IMR-90 (cell line): ENCODE measurements around the gene KCNMB2. TPM values are rescaled to one million over a fixed set of nuclear protein-coding genes. Genes with fewer than 3 reads are reported as not detected.

Experiments used
- ATAC-seq: fragments of 200-7000 bp; cut with Tn5 transposase; 2 replicates; pipeline ENCODE4 v1.9.1; 2020; ENCODE audit warnings: low read depth, mild to moderate bottlenecking, moderate library complexity
- BruUV-seq: library from RNA; stranded (reverse); fragments of 400-500 nt; replicated peaks from 2 replicates; lab custom pipeline; 2021; lab: Mats Ljungman, UMichigan
- CTCF ChIA-PET: fragments of 300-600 bp; formaldehyde crosslinking; extraction: SDS; loops from one replicate; lab custom pipeline; 2021; ENCODE audit warnings: antibody characterized with exemption; lab: Yijun Ruan, JAX
- POLR2A ChIA-PET: fragments of 300-600 bp; sonication (Branson Sonifier 250); formaldehyde crosslinking; loops from one replicate; lab custom pipeline; 2022; ENCODE audit warnings: antibody characterized with exemption; ENCODE audit not compliant: unreplicated experiment; lab: Charles Lee
- DNase-seq: peaks from one replicate; pipeline ENCODE4 v3.0.0; 2013
- H2AFZ ChIP-seq: replicated peaks from 2 replicates; pipeline ENCODE3; 2013; ENCODE audit warnings: low read length, mild to moderate bottlenecking; ENCODE audit not compliant: poor library complexity
- H2AK5ac ChIP-seq: 2 replicates; pipeline ENCODE4 v1.6.1; 2013; ENCODE audit warnings: low read depth, low read length, inconsistent platforms
- H2AK9ac ChIP-seq: replicated peaks from 2 replicates; pipeline ENCODE3; 2013; ENCODE audit warnings: mild to moderate bottlenecking, low read depth, low read length, moderate library complexity; ENCODE audit not compliant: poor library complexity
- H2BK120ac ChIP-seq: 2 replicates; pipeline ENCODE4 v1.6.1; 2013; ENCODE audit warnings: low read depth, low read length, inconsistent platforms
- H2BK15ac ChIP-seq: 3 replicates; pipeline ENCODE4 v1.6.1; 2013; ENCODE audit warnings: low read depth, low read length, inconsistent platforms
- H2BK20ac ChIP-seq: 2 replicates; pipeline ENCODE4 v1.6.1; 2013; ENCODE audit warnings: low read depth, mild to moderate bottlenecking, inconsistent platforms, low read length, moderate library complexity
- H2BK5ac ChIP-seq: 2 replicates; pipeline ENCODE4 v1.6.1; 2013; ENCODE audit warnings: mild to moderate bottlenecking, low read depth, low read length, inconsistent platforms; ENCODE audit not compliant: poor library complexity, severe bottlenecking
- H3K14ac ChIP-seq: replicated peaks from 2 replicates; pipeline ENCODE4 v1.6.1; 2013; ENCODE audit warnings: low read depth, low read length, inconsistent platforms
- H3K18ac ChIP-seq: 2 replicates; pipeline ENCODE4 v1.6.1; 2013; ENCODE audit warnings: low read depth, low read length, control low read depth
- H3K23ac ChIP-seq: 2 replicates; pipeline ENCODE4 v1.6.1; 2013; ENCODE audit warnings: low read depth, low read length, inconsistent platforms
- H3K27ac ChIP-seq: 2 replicates; pipeline ENCODE4 v1.5.1; 2013; ENCODE audit warnings: mild to moderate bottlenecking, control low read depth, low read length; ENCODE audit not compliant: insufficient read depth
- H3K27me3 ChIP-seq: 2 replicates; pipeline ENCODE4 v1.6.1; 2013; ENCODE audit warnings: low read length; ENCODE audit not compliant: control insufficient read depth, insufficient read depth
- H3K36me3 ChIP-seq: 2 replicates; pipeline ENCODE4 v1.6.1; 2013; ENCODE audit warnings: low read length, mixed read lengths; ENCODE audit not compliant: control insufficient read depth, insufficient read depth
- H3K4ac ChIP-seq: 2 replicates; pipeline ENCODE4 v1.6.1; 2013; ENCODE audit warnings: low read depth, low read length, inconsistent platforms
- H3K4me1 ChIP-seq: 2 replicates; pipeline ENCODE4 v1.6.1; 2013; ENCODE audit warnings: low read length, mixed read lengths; ENCODE audit not compliant: control insufficient read depth, insufficient read depth
- H3K4me2 ChIP-seq: 2 replicates; pipeline ENCODE4 v1.6.1; 2013; ENCODE audit warnings: low read depth, mild to moderate bottlenecking, control low read depth, low read length, moderate library complexity
- H3K4me3 ChIP-seq: 2 replicates; pipeline ENCODE4 v1.5.1; 2013; ENCODE audit warnings: low read depth, mild to moderate bottlenecking, control low read depth, low read length, moderate library complexity; ENCODE audit not compliant: insufficient read depth
- H3K56ac ChIP-seq: 2 replicates; pipeline ENCODE4 v1.6.1; 2013; ENCODE audit warnings: low read length, inconsistent platforms; ENCODE audit not compliant: insufficient read depth; ENCODE audit errors: extremely low read depth
- H3K79me1 ChIP-seq, 2 experiments: 2 replicates each; pipeline ENCODE4 v1.6.1; 2013; ENCODE audit warnings: low read length in 2 of 2, inconsistent platforms in 1 of 2, low read depth in 1 of 2
- H3K9ac ChIP-seq: 2 replicates; pipeline ENCODE4 v1.6.1; 2013; ENCODE audit warnings: low read depth, low read length, control low read depth
- H3K9me1 ChIP-seq: 2 replicates; pipeline ENCODE4 v1.6.1; 2013; ENCODE audit warnings: low read length, inconsistent platforms; ENCODE audit not compliant: insufficient read depth
- H3K9me3 ChIP-seq: 2 replicates; pipeline ENCODE4 v1.6.1; 2013; ENCODE audit warnings: low read length; ENCODE audit not compliant: control insufficient read depth, insufficient read depth
- H4K20me1 ChIP-seq: 2 replicates; pipeline ENCODE4 v1.6.1; 2013; ENCODE audit warnings: low read length, inconsistent platforms; ENCODE audit not compliant: insufficient read depth
- H4K5ac ChIP-seq: 2 replicates; pipeline ENCODE4 v1.6.1; 2013; ENCODE audit warnings: mild to moderate bottlenecking, low read depth, low read length, control low read depth
- H4K8ac ChIP-seq, 2 experiments: 2 replicates each; pipeline ENCODE4 v1.6.1; 2013; ENCODE audit warnings: low read depth in 2 of 2, low read length in 2 of 2, control low read depth in 1 of 2, inconsistent platforms in 1 of 2
- H4K91ac ChIP-seq: 2 replicates; pipeline ENCODE4 v1.6.1; 2013; ENCODE audit warnings: low read depth, low read length, inconsistent platforms; ENCODE audit not compliant: insufficient read depth
- CHD1 ChIP-seq: IDR thresholded peaks from 2 replicates; pipeline ENCODE4 v1.6.1; 2012; ENCODE audit warnings: low read depth, low read length, improper control_type of control experiment
- MAFK ChIP-seq: IDR thresholded peaks from 2 replicates; pipeline ENCODE4 v1.6.1; 2012; ENCODE audit warnings: low read depth, low read length, improper control_type of control experiment
- MAZ ChIP-seq: IDR thresholded peaks from 2 replicates; pipeline ENCODE4 v1.6.1; 2012; ENCODE audit warnings: low read depth, mild to moderate bottlenecking, low read length, improper control_type of control experiment, moderate library complexity, borderline replicate concordance
- WGBS, 2 experiments: methylation state at CpG; one replicate each; pipeline versions ENCODE4 v1.1.5 to v1.1.7; 2013; ENCODE audit warnings: missing lambda C conversion rate in 2 of 2; ENCODE audit not compliant: insufficient read length in 1 of 2; ENCODE audit errors: extremely low coverage in 2 of 2; 5-methylcytosine and 5-hydroxymethylcytosine counted together
- dilution Hi-C: fragments of 300-500 bp; cut with HindIII; formaldehyde crosslinking; loops from one replicate; pipeline ENCODE4 v1.14.3; 2018; ENCODE audit warnings: low sequenced_read_pairs; ENCODE audit not compliant: unreplicated experiment
- in situ Hi-C: fragments of 300-500 bp; cut with MboI; formaldehyde crosslinking; loops from 3 replicates; pipeline ENCODE4 v1.14.3; 2019; ENCODE audit warnings: low sequenced_read_pairs, inconsistent platforms, mixed read lengths
- intact Hi-C: fragments of 100-400 bp; cut with micrococcal nuclease; formaldehyde crosslinking; loops from 2 replicates; pipeline ENCODE4 v1.10.0; 2022
- polyA plus RNA-seq, 3 experiments: library from polyadenylated mRNA; depleted of rRNA; stranded (reverse); fragments of >200 nt; gene quantifications; 2 replicates each; pipeline ENCODE4 v1.2.3, GENCODE V29; 2012; ENCODE audit warnings: low replicate concordance in 1 of 3
- total RNA-seq: library from RNA; depleted of rRNA; stranded (reverse); fragments of >200 nt; gene quantifications from 2 replicates; pipeline ENCODE4 v1.2.3, GENCODE V29; 2012

KCNMB2 gene
- total and polyA plus RNA-seq, 2 of the 4 experiments (the other 2 are of a cell fraction): not detected

DNA sequence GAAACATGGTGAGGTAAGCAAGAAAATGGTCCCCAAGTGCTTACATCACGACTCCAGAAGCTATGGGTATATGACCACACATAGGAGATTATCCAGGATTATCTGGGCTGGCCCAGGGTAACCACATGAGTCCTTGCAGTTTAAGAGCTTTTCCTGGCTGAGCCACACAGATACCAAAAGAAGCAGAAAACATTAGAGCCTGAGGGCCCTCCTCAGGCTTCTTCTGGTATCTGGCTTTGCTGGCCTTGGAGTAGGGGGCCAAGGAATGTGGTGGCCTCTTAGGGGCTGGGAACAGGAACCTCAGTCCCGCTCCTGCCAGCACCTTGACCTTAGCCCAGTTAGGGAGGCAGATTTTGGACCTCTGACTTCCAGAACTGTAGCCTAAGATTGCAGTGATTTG, 259.1 kb downstream of the KCNMB2 start:
- in situ Hi-C loops (no loop called here), intact Hi-C loops (no loop called here), dilution Hi-C loops (no loop called here)
- Histone ChIP-seq H3K9me1 (no peaks in the 10 kb centered on the region), H3K4me2 (no peak overlapping the region), H3K9ac (no peak overlapping the region), H3K18ac (no peak overlapping the region), H3K9me3 (no peaks in the 10 kb centered on the region), H3K4me3 (no peak overlapping the region), H4K8ac (no peak overlapping the region), H2AFZ (no peak overlapping the region), H3K4me1 (no peaks in the 10 kb centered on the region), H3K56ac (no peak overlapping the region), H4K20me1 (no peaks in the 10 kb centered on the region), H3K27ac (no peak overlapping the region), H2BK20ac (no peak overlapping the region), H3K14ac (no peak overlapping the region), H4K91ac (no peak overlapping the region), H2BK15ac (no peak overlapping the region), H3K23ac (no peak overlapping the region), H2BK5ac (no peak overlapping the region), H3K79me1 (no peaks in the 10 kb centered on the region), H3K4ac (no peak overlapping the region), H4K5ac (no peak overlapping the region), H2BK120ac (no peak overlapping the region), H3K27me3 (no peaks in the 10 kb centered on the region), H3K36me3 (no peaks in the 10 kb centered on the region), H2AK9ac (no peak overlapping the region), H2AK5ac (no peak overlapping the region)
- ATAC-seq (no peak), DNase-seq (no peak)
- BruUV-seq: no TSS peak
- CTCF ChIA-PET: no interaction called here
- WGBS, 2 experiments: no CpG with 5 or more reads among the region's 2 CpGs
- TF ChIP-seq CHD1 (no peak), MAFK (no peak), MAZ (no peak)
- POLR2A ChIA-PET: no interaction called here
